Natural killer cell (primary cell): ENCODE measurements around the gene NOXA1. TPM values are rescaled to one million over a fixed set of nuclear protein-coding genes. Genes with fewer than 3 reads are reported as not detected.
A peak's percentile ranks its signal among the peaks of the same experiment; 100 is the strongest.
"Not testable (repeated sequence)": the region's sequence is repeated elsewhere in the genome, so short reads cannot be mapped to it uniquely, and the experiment has no call there.

Experiments
- ATAC-seq, 3 donors: fragments of 150-1000 bp in 2 of 3; fragments of 200-7000 bp in 1 of 3; cut with Tn5 transposase; 1 replicate in 1 of 3; 2 replicates in 2 of 3; pipeline ENCODE4 v1.10.0; 2021; ENCODE audit warnings: mild to moderate bottlenecking in 2 of 3, moderate library complexity in 2 of 3
- DNase-seq, 2 donors: peaks; one replicate each; pipeline versions ENCODE4 v3.0.0 to v3.0.0-alpha.2; 2013 to 2021; ENCODE audit warnings: mixed read lengths in 1 of 2
- H3K27ac ChIP-seq: one replicate; pipeline ENCODE4 v1.5.1; 2013; ENCODE audit warnings: mild to moderate bottlenecking, low read length
- H3K27me3 ChIP-seq: one replicate; pipeline ENCODE4 v1.6.1; 2013; ENCODE audit warnings: low read length; ENCODE audit not compliant: control insufficient read depth, insufficient read depth
- H3K36me3 ChIP-seq: one replicate; pipeline ENCODE4 v1.6.1; 2013; ENCODE audit warnings: low read length; ENCODE audit not compliant: control insufficient read depth, insufficient read depth
- H3K4me1 ChIP-seq: one replicate; pipeline ENCODE4 v1.6.1; 2013; ENCODE audit warnings: low read length; ENCODE audit not compliant: control insufficient read depth, insufficient read depth
- H3K4me3 ChIP-seq: one replicate; pipeline ENCODE4 v1.5.1; 2013; ENCODE audit warnings: low read length
- H3K9me3 ChIP-seq: one replicate; pipeline ENCODE4 v1.6.1; 2013; ENCODE audit warnings: low read length; ENCODE audit not compliant: control insufficient read depth, insufficient read depth
- H3K27ac Mint-ChIP-seq, 2 donors: one replicate each; pipeline ENCODE4 v1.8.0; 2022; ENCODE audit warnings: mild to moderate bottlenecking in 2 of 2, mixed read lengths in 2 of 2, moderate library complexity in 1 of 2
- H3K27me3 Mint-ChIP-seq, 2 donors: one replicate each; pipeline ENCODE4 v1.8.0; 2022; ENCODE audit warnings: low read depth in 2 of 2, mixed read lengths in 2 of 2
- H3K36me3 Mint-ChIP-seq: one replicate; pipeline ENCODE4 v1.8.0; 2022; ENCODE audit warnings: mixed read lengths
- H3K4me1 Mint-ChIP-seq, 2 donors: one replicate each; pipeline ENCODE4 v1.8.0; 2022; ENCODE audit warnings: mixed read lengths in 2 of 2
- H3K4me3 Mint-ChIP-seq: one replicate; pipeline ENCODE4 v1.8.0; 2022; ENCODE audit warnings: mild to moderate bottlenecking, moderate library complexity, mixed read lengths
- H3K9me3 Mint-ChIP-seq, 2 donors: one replicate each; pipeline ENCODE4 v1.8.0; 2022; ENCODE audit warnings: mixed read lengths in 2 of 2
- CTCF ChIP-seq: fragments of 200-600 bp; IDR thresholded peaks from one replicate; pipeline ENCODE4 v1.8.0; 2022; ENCODE audit warnings: antibody characterized with exemption
- WGBS: methylation state at CpG from one replicate; pipeline ENCODE4 v1.1.7; 2013; ENCODE audit warnings: missing lambda C conversion rate; ENCODE audit not compliant: insufficient coverage; 5-methylcytosine and 5-hydroxymethylcytosine counted together
- intact Hi-C: fragments of 100-400 bp; cut with micrococcal nuclease; formaldehyde crosslinking; loops from one replicate; pipeline ENCODE4 v1.14.2; 2022
- total RNA-seq, 4 donors: library from RNA; stranded (reverse); fragments of 120-200 nt in 1 of 4; gene quantifications; one replicate each; pipeline versions ENCODE4 v1.2.3 to v1.2.4, GENCODE V29; 2013 to 2022

Gene NOXA1
- total RNA-seq, 3 donors from 2014 or later (not counting 1 experiment from before 2014, with no cell fraction given) = 4.7 to 10.0 (median 7.7) TPM

- Mint-ChIP-seq H3K4me3 (no peak overlapping the region), H3K36me3 (no peaks in the 10 kb centered on the region), H3K27me3 (no peaks in the 10 kb centered on the region), H3K9me3 (no peaks in the 10 kb centered on the region), H3K4me1 (peaks cover 0 to 21% of the 10 kb centered on the region in 2 donors), H3K27ac (no peak overlapping the region)
- intact Hi-C loops = no loop called here
- Histone ChIP-seq H3K36me3 (no peaks in the 10 kb centered on the region), H3K27ac (no peak overlapping the region), H3K4me1 (peaks cover 17% of the 10 kb centered on the region), H3K4me3 (no peak overlapping the region), H3K27me3 (no peaks in the 10 kb centered on the region), H3K9me3 (no peaks in the 10 kb centered on the region)
- TF ChIP-seq CTCF = no peak
- WGBS = 93% methylated on average over 26 of the region's 26 CpGs
- no peak for DNase-seq
- ATAC-seq = no peak
These were observed 38.0 kb upstream of the NOXA1 start for GRCh38 chr9:137385061-137385655.

GRCh38 chr9:137386507-137387113 is 36.6 kb upstream of the NOXA1 start:
- intact Hi-C loops, H3K27me3 ChIP-seq, H3K36me3 Mint-ChIP-seq, H3K4me3 Mint-ChIP-seq, H3K9me3 ChIP-seq, H3K27ac ChIP-seq, ATAC-seq, H3K27me3 Mint-ChIP-seq, H3K4me3 ChIP-seq, H3K9me3 Mint-ChIP-seq, H3K36me3 ChIP-seq, DNase-seq: not testable (repeated sequence)
- peaks cover 0 to 28% of the 10 kb centered on the region in 2 donors for H3K4me1 Mint-ChIP-seq
- H3K27ac Mint-ChIP-seq = peak overlapping the region in 1 of 2 donors; percentile 97
- H3K4me1 ChIP-seq = peaks cover 23% of the 10 kb centered on the region
- 77% methylated on average over 12 of the region's 12 CpGs for WGBS

GRCh38 chr9:137387114-137387890 is 35.9 kb upstream of the NOXA1 start:
- H3K27ac ChIP-seq = peak overlapping the region; percentile 14
- H3K4me3 Mint-ChIP-seq = no peak overlapping the region
- no peak overlapping the region for H3K4me3 ChIP-seq
- no peaks in the 10 kb centered on the region for H3K27me3 ChIP-seq
- H3K9me3 Mint-ChIP-seq = no peaks in the 10 kb centered on the region
- peak in 2 of 3 donors; percentile 65 to 79 for ATAC-seq
- no peaks in the 10 kb centered on the region for H3K36me3 ChIP-seq
- TF ChIP-seq CTCF = no peak
- peaks cover 23% of the 10 kb centered on the region for H3K4me1 ChIP-seq
- H3K27ac Mint-ChIP-seq = peak overlapping the region in 1 of 2 donors; percentile 97
- DNase-seq = peak; percentile 41 to 61
- intact Hi-C loops = no loop called here
- H3K36me3 Mint-ChIP-seq = no peaks in the 10 kb centered on the region
- H3K9me3 ChIP-seq = no peaks in the 10 kb centered on the region
- 63% methylated on average over 34 of the region's 34 CpGs for WGBS
- no peaks in the 10 kb centered on the region for H3K27me3 Mint-ChIP-seq
- peaks cover 0 to 28% of the 10 kb centered on the region in 2 donors for H3K4me1 Mint-ChIP-seq

GRCh38 chr9:137387891-137388560 is 35.2 kb upstream of the NOXA1 start:
- no peaks in the 10 kb centered on the region for H3K9me3 ChIP-seq
- no peak for DNase-seq
- no peak overlapping the region for H3K27ac ChIP-seq
- H3K4me1 ChIP-seq = peaks cover 23% of the 10 kb centered on the region
- no peaks in the 10 kb centered on the region for H3K9me3 Mint-ChIP-seq
- H3K27me3 ChIP-seq = no peaks in the 10 kb centered on the region
- H3K4me3 ChIP-seq = no peak overlapping the region
- peak overlapping the region in 1 of 2 donors; percentile 97 for H3K27ac Mint-ChIP-seq
- H3K4me1 Mint-ChIP-seq = peaks cover 0 to 28% of the 10 kb centered on the region in 2 donors
- no peak for ATAC-seq
- H3K36me3 Mint-ChIP-seq = no peaks in the 10 kb centered on the region
- H3K36me3 ChIP-seq = no peaks in the 10 kb centered on the region
- no peak for TF ChIP-seq CTCF
- no peaks in the 10 kb centered on the region for H3K27me3 Mint-ChIP-seq
- intact Hi-C loops = no loop called here
- no peak overlapping the region for H3K4me3 Mint-ChIP-seq
- WGBS = 90% methylated on average over 26 of the region's 26 CpGs
